NCI-H2029 (cell line): Measurements from ENCODE around the gene PTGFRN.
"Not testable (repeated sequence)": the region's sequence is repeated elsewhere in the genome, so short reads cannot be mapped to it uniquely, and the experiment has no call there.

ENCODE experiments used
- DNase-seq: peaks from one replicate; lab custom pipeline; 2025; lab: John Stamatoyannopoulos, UW

PTGFRN gene

GRCh38 chr1:116971965-116972673, 62.4 kb downstream of the PTGFRN start:
- DNase-seq, result no peak

DNA sequence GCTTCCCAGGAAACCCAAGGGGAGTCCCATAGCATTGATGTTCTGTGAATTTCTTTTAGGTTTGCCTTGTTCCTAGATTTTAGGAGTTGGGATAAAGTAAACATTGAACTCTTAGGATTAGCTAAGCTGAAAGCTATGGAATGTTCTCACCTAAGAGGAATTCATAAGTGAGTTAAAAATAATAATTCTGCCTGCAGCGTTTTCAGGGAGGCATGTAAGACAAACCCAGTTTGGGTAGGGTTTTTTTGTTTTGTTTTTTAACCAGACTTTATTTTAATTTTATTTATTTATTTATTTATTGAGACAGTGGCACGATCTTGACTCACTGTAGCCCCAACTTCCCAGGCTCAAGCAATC, 62.9 kb downstream of the PTGFRN start:
- DNase-seq, result no peak

- not testable (repeated sequence) for DNase-seq
Measured at GRCh38 chr1:116980309-116980708, 70.6 kb downstream of the PTGFRN start.

DNA sequence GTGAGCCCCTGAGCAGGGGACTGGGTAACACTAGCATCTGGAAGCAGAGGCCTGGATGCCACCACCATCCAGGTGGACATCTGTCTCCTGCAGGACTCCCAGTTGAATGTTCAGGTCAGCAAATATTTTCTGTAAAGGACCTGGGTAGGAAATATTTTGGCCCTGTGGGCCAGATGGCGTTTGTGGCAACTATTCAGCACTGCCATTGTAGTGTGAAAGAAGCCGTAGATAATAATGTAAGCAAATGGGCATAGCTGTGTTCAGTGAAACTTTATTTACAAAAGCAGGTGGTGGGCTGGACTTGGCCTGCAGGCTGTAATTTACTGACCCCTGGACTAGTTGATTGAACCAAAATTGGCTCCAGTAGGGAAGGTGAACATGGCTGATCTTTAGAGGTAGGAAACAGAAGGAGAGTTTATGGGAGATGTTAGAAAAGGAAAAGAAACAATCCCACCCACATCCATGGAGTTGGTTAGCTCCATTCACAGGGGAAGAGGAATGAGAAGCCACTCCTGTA, 71.9 kb downstream of the PTGFRN start:
- DNase-seq, result no peak

- DNase-seq, result no peak
Measured at GRCh38 chr1:116982319-116983004, 72.7 kb downstream of the PTGFRN start.

DNA sequence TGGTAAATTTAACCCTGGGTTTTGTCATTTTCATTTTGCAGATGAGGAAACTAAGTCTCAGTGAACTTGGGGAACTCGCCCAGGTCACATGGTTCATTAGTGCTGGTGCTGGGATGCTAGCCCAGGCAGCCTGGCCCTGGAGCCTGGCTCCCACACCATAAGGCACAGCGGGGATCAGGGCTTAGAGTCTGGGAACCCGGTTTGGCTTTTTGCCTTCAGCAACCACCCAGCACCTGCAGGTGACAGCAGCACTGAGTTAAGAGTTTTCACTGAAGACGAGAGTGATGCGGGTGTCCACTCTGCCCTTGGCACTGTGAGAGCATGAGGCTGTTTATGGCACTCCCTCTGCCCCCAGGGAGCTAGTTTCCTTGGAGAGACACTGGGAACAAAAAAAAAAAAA, 73.4 kb downstream of the PTGFRN start:
- no peak for DNase-seq

DNA sequence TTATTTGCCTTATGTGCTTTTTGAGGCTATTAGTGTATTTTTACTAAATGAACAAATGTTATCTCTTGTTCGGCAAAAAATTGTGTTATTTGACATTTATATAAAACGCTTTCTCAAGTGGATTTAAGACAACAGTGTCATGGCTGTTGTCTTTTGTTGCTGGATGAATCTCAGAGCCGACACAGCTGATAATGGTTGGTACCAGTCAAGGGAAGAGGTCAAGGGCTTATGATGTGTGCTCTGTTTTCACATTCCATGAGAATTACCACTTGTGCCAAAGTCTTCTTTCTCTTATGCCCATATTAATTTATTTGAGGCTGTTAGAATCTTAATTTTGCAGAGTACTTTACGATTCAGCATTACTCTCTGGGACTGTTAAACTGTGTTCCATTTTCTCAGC, 74.0 kb downstream of the PTGFRN start:
- DNase-seq, result no peak

DNA sequence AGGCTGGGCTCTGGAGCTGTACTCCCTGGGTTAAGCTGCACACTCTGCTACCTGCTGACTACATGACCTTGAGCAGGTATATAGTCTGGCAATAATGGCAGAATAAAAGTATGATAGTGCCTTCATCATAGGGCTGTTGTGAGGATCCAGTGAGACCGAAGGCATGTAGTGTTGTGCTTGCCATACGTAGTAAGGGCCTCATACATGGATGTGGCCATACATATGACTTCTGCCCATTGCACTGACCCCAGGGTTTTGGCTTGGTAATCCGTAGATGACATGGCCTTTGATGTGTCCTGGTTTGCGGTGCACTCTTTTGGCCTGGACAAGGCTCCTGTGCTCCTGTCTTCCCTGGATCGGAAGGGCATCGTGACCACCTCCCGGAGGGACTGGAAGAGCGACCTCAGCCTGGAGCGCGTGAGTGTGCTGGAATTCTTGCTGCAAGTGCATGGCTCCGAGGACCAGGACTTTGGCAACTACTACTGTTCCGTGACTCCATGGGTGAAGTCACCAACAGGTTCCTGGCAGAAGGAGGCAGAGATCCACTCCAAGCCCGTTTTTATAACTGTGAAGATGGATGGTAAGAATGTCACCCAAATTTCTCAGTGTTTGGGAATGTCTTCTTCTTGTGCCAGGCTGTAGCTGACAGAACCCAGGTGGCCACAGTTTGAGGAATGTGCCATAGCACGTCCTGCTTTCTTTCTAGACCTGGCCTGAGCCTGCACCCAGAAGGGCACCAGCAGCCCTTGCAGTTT, 74.9 kb downstream of the PTGFRN start:
- DNase-seq, result no peak

GRCh38 chr1:116986421-116987255, 76.9 kb downstream of the PTGFRN start:
- DNase-seq, result no peak

DNA sequence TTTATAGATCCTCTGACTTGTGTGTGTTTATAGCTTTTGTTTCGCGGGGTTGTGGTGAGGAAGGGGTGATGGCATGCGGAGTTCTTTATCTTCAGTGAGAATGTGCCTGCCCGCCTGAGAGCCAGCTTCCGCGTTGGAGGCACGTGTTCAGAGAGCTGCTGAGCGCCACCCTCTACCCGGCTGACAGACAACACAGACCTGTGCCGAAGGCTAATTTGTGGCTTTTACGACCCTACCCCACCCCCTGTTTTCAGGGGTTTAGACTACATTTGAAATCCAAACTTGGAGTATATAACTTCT, 77.5 kb downstream of the PTGFRN start:
- DNase-seq, result no peak

DNA sequence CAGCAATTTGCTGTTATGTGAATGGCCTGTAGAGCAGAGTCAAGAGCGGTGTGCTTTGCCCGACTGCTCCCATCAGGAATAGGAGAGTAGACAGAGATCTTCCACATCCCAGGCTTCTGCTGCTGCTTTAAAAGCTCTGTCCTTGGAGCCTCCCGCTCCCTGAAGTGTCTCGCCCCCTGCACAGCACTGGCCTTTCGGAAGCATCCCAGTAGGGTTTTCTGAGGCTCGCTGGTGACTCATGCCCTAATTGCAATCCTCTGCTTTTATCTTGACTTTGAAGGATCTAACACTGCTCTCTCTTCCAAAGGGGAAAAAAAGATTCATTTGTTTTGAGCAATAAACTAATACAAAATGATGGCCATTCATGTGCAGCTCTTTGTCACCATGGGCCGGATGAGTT, 78.5 kb downstream of the PTGFRN start:
- no peak for DNase-seq

GRCh38 chr1:116988908-116989307, 79.2 kb downstream of the PTGFRN start:
- DNase-seq, result peak; percentile 91

DNA sequence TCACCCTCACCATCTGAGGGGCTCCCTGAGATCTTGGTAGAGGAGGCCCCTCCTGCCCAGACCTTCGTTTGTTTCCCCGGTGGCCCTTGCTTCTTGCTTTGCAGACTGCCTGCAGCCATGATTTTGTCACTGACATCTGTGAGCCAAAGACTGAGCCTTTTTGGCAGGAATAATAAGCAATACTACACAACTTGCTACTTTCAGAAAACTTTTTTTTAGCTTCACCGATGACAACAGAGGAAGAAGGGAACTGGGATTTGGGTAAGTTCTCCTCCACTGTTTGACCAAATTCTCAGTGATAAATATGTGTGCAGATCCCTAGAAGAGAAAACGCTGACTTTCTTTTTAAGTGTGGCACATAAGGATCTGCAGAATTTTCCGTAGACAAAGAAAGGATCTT, 80.1 kb downstream of the PTGFRN start:
- no peak for DNase-seq

- no peak for DNase-seq
Measured at GRCh38 chr1:116990612-116991151, 81.0 kb downstream of the PTGFRN start.

GRCh38 chr1:116991171-116991845, 81.6 kb downstream of the PTGFRN start:
- DNase-seq, result no peak

- DNase-seq, result no peak
Measured at GRCh38 chr1:116991918-116992317, 82.2 kb downstream of the PTGFRN start.

DNA sequence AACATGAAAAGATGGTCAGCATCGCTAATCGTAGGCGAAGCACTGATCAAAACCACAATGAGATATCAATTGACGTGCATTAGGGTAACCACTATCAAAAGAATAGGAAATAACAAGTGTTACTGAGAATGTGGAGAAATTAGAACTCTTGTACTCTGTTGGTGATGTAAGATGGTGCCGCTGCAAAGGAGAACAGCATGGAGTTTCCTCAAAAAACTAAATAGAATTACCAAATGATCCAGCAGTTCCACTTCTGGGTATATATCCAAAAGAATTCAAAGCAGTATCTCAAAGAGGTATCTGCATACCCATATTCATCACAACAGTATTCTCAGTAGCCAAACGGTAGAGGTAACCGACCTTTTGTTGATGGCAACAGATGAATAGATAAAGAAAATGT, 83.6 kb downstream of the PTGFRN start:
- DNase-seq, result no peak

GRCh38 chr1:116994411-116994810, 84.7 kb downstream of the PTGFRN start:
- no peak for DNase-seq

- DNase-seq, result no peak
Measured at GRCh38 chr1:116997066-116997465, 87.3 kb downstream of the PTGFRN start.

GRCh38 chr1:116997636-116998035, 87.9 kb downstream of the PTGFRN start:
- no peak for DNase-seq

DNA sequence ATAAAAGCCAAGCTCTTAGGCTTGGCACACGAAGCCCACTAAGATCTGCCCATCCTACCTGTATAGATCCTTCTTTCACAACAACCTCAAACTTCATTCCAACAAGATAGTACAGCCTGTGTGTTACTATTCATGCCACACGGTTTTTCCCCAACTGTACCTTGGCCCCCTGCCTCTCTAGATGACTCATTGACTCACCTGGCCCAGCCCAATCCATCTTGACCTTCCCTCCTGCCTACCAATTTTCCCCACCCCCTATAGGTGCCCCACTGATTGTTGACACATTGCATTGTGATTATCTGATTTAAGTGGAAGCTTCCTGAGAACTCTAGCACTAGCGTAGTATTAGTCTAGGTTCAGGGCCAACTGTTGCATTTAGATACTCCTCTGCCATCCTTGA, 89.9 kb downstream of the PTGFRN start:
- no peak for DNase-seq
